ENCODE data around the gene TMEM272. TPM values are rescaled to one million over a fixed set of nuclear protein-coding genes. Genes with fewer than 3 reads are reported as not detected.
A peak's percentile ranks its signal among the peaks of the same experiment; 100 is the strongest.

TMEM272 gene
- polyA plus RNA-seq, 1 of the 3 experiments (the other 2 are of a cell fraction), result not detected

GRCh38 chr13:51782026-51782710, 62.8 kb downstream of the TMEM272 start:
- CTCF ChIA-PET, result interaction anchor here (0.8 to 3.7 kb wide), 7 partner anchors 13 to 349 kb away, joined by 3 to 19 read pairs (median 3); partner anchors contain the start of gene NEK5
- no peaks in the 10 kb centered on the region for H3K79me2 ChIP-seq (ENCODE audit: insufficient read depth)
- no peaks in the 10 kb centered on the region for H3K27me3 ChIP-seq (ENCODE audit: insufficient read depth)
- TF ChIP-seq FOXM1 (IDR thresholded peaks at IDR 0.05; ENCODE audit: low read depth), result no peak
- H4K20me1 ChIP-seq (ENCODE audit: insufficient read depth), result no peaks in the 10 kb centered on the region
- H3K9me2 ChIP-seq, result no peaks in the 10 kb centered on the region
- DNase-seq, result no peak
- H2AFZ ChIP-seq (ENCODE audit: low read depth), result no peak overlapping the region
- no peak overlapping the region for H3K9ac ChIP-seq
- H3F3A ChIP-seq (replicated peaks; ENCODE audit: insufficient read depth), result no peaks in the 10 kb centered on the region
- no peak overlapping the region for H3K4me2 ChIP-seq
- no peak overlapping the region for H3K4me3 ChIP-seq (ENCODE audit: low read depth in 2 of 2, low read length in 1 of 2)
- no peaks in the 10 kb centered on the region for H3K9me3 ChIP-seq
- WGBS (ENCODE audit: low lambda C conversion rate), result 86% methylated on average over 12 of the region's 15 CpGs
- POLR2A ChIA-PET, result interaction anchor here (0.7 to 1.3 kb wide), 2 partner anchors 15 to 329 kb away, joined by 3 to 5 read pairs; partner anchors contain the start of gene INTS6
- peaks cover 17 to 48% of the 10 kb centered on the region in 2 experiments for H3K4me1 ChIP-seq (ENCODE audit: control insufficient read depth in 1 of 2, insufficient read depth in 2 of 2, low read depth in 1 of 2, low read length in 1 of 2)
- H3K36me3 ChIP-seq (replicated peaks in 1 of 2; ENCODE audit: control insufficient read depth in 1 of 2, insufficient read depth in 2 of 2, low read length in 1 of 2), result no peaks in the 10 kb centered on the region
- peak overlapping the region in 1 of 2 experiments; percentile 3; a peak in 1 of 4 replicates for H3K27ac ChIP-seq (ENCODE audit: low read depth in 2 of 2, low read length in 1 of 2)

DNA sequence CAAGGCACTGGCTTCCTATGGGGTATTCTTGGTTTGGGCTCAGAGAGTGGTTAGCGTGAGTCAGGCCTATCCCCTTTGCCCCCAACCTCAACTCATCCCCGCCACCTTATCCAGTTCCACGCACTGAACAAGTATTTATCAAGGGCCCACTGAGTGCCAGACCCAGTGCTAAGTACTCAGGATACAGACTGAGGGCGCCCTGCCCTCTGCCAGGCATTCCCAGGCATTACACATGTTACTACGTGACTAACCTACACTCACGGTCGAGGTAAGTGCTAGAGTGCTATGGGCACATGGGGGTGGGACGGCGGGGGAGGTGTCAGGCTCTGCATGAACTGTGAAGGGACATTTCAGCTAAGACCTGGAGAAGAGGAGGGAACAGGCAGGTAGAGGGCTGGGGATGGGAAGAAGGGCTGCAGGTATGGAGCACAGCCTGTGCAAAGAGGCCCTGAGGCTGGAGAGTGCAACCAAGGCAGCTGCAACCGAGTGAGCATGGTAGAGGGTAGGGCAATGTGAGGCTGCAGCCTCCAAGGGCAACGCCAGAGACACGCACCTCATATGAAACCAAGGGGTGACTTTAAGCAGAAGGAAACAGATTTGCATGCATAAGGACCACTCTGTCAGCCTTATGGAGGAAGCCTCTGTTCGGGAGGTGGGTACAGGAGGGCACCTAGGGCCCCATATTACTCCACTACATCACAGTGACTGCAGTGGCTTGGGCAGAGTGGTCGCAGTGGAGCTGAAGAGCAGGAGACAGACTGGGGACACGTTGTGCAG, 63.5 kb downstream of the TMEM272 start:
- POLR2A ChIA-PET, result interaction anchor here (1.3 kb wide), 1 partner anchor 16 kb away, joined by 3 read pairs; no protein-coding TSS in a partner anchor
- peak; percentile 63 for DNase-seq
- TF ChIP-seq, protein P1, sequence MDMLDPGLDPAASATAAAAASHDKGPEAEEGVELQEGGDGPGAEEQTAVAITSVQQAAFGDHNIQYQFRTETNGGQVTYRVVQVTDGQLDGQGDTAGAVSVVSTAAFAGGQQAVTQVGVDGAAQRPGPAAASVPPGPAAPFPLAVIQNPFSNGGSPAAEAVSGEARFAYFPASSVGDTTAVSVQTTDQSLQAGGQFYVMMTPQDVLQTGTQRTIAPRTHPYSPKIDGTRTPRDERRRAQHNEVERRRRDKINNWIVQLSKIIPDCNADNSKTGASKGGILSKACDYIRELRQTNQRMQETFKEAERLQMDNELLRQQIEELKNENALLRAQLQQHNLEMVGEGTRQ (IDR thresholded peaks at IDR 0.05; ENCODE audit: borderline replicate concordance, low read depth, low read length), result no peak
- TF ChIP-seq SMC3 (IDR thresholded peaks at IDR 0.05; ENCODE audit: low read depth, low read length), result peak; percentile 49
- no peak for TF ChIP-seq MXI1 (IDR thresholded peaks at IDR 0.05; ENCODE audit: low read depth, low read length)
- TF ChIP-seq POLR2AphosphoS5 (IDR thresholded peaks at IDR 0.05; ENCODE audit: low read depth, low read length), result no peak
- TF ChIP-seq, protein P2, sequence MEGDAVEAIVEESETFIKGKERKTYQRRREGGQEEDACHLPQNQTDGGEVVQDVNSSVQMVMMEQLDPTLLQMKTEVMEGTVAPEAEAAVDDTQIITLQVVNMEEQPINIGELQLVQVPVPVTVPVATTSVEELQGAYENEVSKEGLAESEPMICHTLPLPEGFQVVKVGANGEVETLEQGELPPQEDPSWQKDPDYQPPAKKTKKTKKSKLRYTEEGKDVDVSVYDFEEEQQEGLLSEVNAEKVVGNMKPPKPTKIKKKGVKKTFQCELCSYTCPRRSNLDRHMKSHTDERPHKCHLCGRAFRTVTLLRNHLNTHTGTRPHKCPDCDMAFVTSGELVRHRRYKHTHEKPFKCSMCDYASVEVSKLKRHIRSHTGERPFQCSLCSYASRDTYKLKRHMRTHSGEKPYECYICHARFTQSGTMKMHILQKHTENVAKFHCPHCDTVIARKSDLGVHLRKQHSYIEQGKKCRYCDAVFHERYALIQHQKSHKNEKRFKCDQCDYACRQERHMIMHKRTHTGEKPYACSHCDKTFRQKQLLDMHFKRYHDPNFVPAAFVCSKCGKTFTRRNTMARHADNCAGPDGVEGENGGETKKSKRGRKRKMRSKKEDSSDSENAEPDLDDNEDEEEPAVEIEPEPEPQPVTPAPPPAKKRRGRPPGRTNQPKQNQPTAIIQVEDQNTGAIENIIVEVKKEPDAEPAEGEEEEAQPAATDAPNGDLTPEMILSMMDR (IDR thresholded peaks at IDR 0.05), result peak; percentile 49
- no peak for TF ChIP-seq SIN3A (IDR thresholded peaks at IDR 0.05; ENCODE audit: borderline replicate concordance, low read depth, low read length)
- no peak for TF ChIP-seq ZBTB33 (IDR thresholded peaks at IDR 0.05; ENCODE audit: borderline replicate concordance, low read depth)
- no peak for TF ChIP-seq FOXJ3 (CRISPR knock-in tag; IDR thresholded peaks at IDR 0.05)
- TF ChIP-seq ELF1 (IDR thresholded peaks at IDR 0.05), result no peak
- TF ChIP-seq EP300 (IDR thresholded peaks at IDR 0.05; ENCODE audit: borderline replicate concordance in 1 of 2, low read depth in 1 of 2, low read length in 1 of 2), result no peak
- no peak for TF ChIP-seq RCOR1 (IDR thresholded peaks at IDR 0.05; ENCODE audit: low read length)
- TF ChIP-seq GABPA (IDR thresholded peaks at IDR 0.05; ENCODE audit: low read depth), result no peak
- TF ChIP-seq RAD21 (IDR thresholded peaks at IDR 0.05; ENCODE audit: low read length), result peak; percentile 61

More for the DNA sequence above, 63.5 kb downstream of the TMEM272 start:
- no peaks in the 10 kb centered on the region for H4K20me1 ChIP-seq (ENCODE audit: insufficient read depth)
- H3K4me3 ChIP-seq (ENCODE audit: low read depth in 2 of 2, low read length in 1 of 2), result no peak overlapping the region
- WGBS (ENCODE audit: low lambda C conversion rate), result 85% methylated on average over 15 of the region's 15 CpGs
- H3K9me3 ChIP-seq, result no peaks in the 10 kb centered on the region
- CTCF ChIA-PET, result interaction anchor here (0.7 to 3.7 kb wide), 6 partner anchors 10 to 347 kb away, joined by 3 to 19 read pairs (median 4); partner anchors contain the start of gene NEK5
- no peak overlapping the region; a peak in 1 of 4 replicates for H3K27ac ChIP-seq (ENCODE audit: low read depth in 2 of 2, low read length in 1 of 2)
- no peak overlapping the region for H3K4me2 ChIP-seq
- H3K9ac ChIP-seq, result no peak overlapping the region
- H3K27me3 ChIP-seq (ENCODE audit: insufficient read depth), result no peaks in the 10 kb centered on the region
- H3K79me2 ChIP-seq (ENCODE audit: insufficient read depth), result no peaks in the 10 kb centered on the region
- no peaks in the 10 kb centered on the region for H3K9me2 ChIP-seq
- peaks cover 10 to 41% of the 10 kb centered on the region in 2 experiments for H3K4me1 ChIP-seq (ENCODE audit: control insufficient read depth in 1 of 2, insufficient read depth in 2 of 2, low read depth in 1 of 2, low read length in 1 of 2)
- H2AFZ ChIP-seq (ENCODE audit: low read depth), result no peak overlapping the region
- no peaks in the 10 kb centered on the region for H3F3A ChIP-seq (replicated peaks; ENCODE audit: insufficient read depth)
- H3K36me3 ChIP-seq (replicated peaks in 1 of 2; ENCODE audit: control insufficient read depth in 1 of 2, insufficient read depth in 2 of 2, low read length in 1 of 2), result no peaks in the 10 kb centered on the region

All from SK-N-SH (cell line).